GM04504 (cell line): ENCODE results near the gene ZNF496.
"Not testable (repeated sequence)": the region's sequence is repeated elsewhere in the genome, so short reads cannot be mapped to it uniquely, and the experiment has no call there.

Experiments used
- DNase-seq: peaks from one replicate; pipeline ENCODE4 v3.0.0-alpha.2; 2012; ENCODE audit warnings: low read depth

The ZNF496 gene

GRCh38 chr1:247331525-247332214 is at the start of gene ZNF496:
ZNF496 (minus strand) TSS chr1:247331867; CDS start chr1:247329578, 2,289 bp downstream.
- DNase-seq = peak; percentile 64

- DNase-seq = no peak
These were observed 46.8 kb upstream of the ZNF496 start for GRCh38 chr1:247378334-247379073.

GRCh38 chr1:247377656-247378055 is 46.0 kb upstream of the ZNF496 start:
- not testable (repeated sequence) for DNase-seq

GRCh38 chr1:247376659-247377058 is 45.0 kb upstream of the ZNF496 start:
- no peak for DNase-seq

- no peak for DNase-seq
These were observed 44.1 kb upstream of the ZNF496 start for GRCh38 chr1:247375747-247376146.

GRCh38 chr1:247374651-247375334 is 43.1 kb upstream of the ZNF496 start:
- not testable (repeated sequence) for DNase-seq

- no peak for DNase-seq
These were observed 42.1 kb upstream of the ZNF496 start for GRCh38 chr1:247373721-247374141.

- no peak for DNase-seq
These were observed 40.2 kb upstream of the ZNF496 start for GRCh38 chr1:247371801-247372259.

GRCh38 chr1:247370786-247371732 is 39.4 kb upstream of the ZNF496 start:
- DNase-seq = no peak

- DNase-seq = no peak
These were observed 37.0 kb upstream of the ZNF496 start for GRCh38 chr1:247368490-247369145.

- no peak for DNase-seq
These were observed 36.2 kb upstream of the ZNF496 start for GRCh38 chr1:247367786-247368422.

- no peak for DNase-seq
These were observed 35.4 kb upstream of the ZNF496 start for GRCh38 chr1:247366926-247367645.

- DNase-seq = not testable (repeated sequence)
These were observed 34.7 kb upstream of the ZNF496 start for GRCh38 chr1:247366345-247366744.

GRCh38 chr1:247365023-247365422 is 33.4 kb upstream of the ZNF496 start:
- DNase-seq = no peak

GRCh38 chr1:247363000-247363399 is 31.3 kb upstream of the ZNF496 start:
- DNase-seq = not testable (repeated sequence)

GRCh38 chr1:247362153-247362552 is 30.5 kb upstream of the ZNF496 start:
- no peak for DNase-seq

- DNase-seq = no peak
These were observed 29.5 kb upstream of the ZNF496 start for GRCh38 chr1:247360991-247361731.

- DNase-seq = no peak
These were observed 28.6 kb upstream of the ZNF496 start for GRCh38 chr1:247360116-247360898.
